Uterus (tissue), 2 donors: Measurements from ENCODE around the gene JMJD4.

Experiments used
- CTCF ChIP-seq, 4 experiments: fragments of 200-600 bp in 2 of 4; fragments of 450-650 bp in 2 of 4; sonication (generic) in 2 of 4; IDR thresholded peaks; one replicate each; pipeline ENCODE4 v1.5.1; 2016 to 2019; ENCODE audit warnings: antibody characterized with exemption in 4 of 4, mild to moderate bottlenecking in 2 of 4, moderate library complexity in 1 of 4
- POLR2A ChIP-seq, 2 donors: fragments of 450-650 bp; IDR thresholded peaks; one replicate each; pipeline ENCODE4 v1.6.1; 2016; ENCODE audit warnings: antibody characterized with exemption in 2 of 2, mild to moderate bottlenecking in 1 of 2, moderate library complexity in 1 of 2

DNA sequence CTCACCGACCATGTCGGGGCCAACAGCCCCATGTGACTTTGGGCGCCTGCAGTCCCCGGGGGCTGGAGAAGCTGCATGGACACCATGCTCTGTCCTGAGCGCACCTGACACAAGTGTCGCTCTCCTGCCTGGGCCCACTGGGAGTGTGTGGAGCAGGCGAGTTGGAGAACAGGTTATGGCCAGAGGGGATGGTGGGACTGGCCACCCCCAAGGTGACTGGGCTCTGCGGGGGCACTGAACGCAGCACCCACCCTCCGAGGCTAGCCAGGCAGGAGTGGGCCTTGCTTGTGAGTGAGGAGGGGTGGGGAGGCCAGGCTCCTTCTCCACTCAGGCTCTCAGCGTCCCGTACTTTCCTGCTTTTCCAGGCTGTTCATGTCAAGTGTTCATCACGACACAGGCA is 35.7 kb upstream of the JMJD4 start:
- TF ChIP-seq CTCF (IDR thresholded peaks at IDR 0.05) (no peak), POLR2A (IDR thresholded peaks at IDR 0.05) (no peak)
